GM12892 (cell line): Measurements from ENCODE around the gene AKR1C3.

Experiments used
- POLR2A ChIP-seq: IDR thresholded peaks from 2 replicates; pipeline ENCODE4 v1.6.1; 2011; ENCODE audit warnings: low read depth, low read length, control low read depth
- POLR2AphosphoS5 ChIP-seq: IDR thresholded peaks from 2 replicates; pipeline ENCODE4 v1.6.1; 2011; ENCODE audit warnings: low read depth, low read length, control low read depth

DNA sequence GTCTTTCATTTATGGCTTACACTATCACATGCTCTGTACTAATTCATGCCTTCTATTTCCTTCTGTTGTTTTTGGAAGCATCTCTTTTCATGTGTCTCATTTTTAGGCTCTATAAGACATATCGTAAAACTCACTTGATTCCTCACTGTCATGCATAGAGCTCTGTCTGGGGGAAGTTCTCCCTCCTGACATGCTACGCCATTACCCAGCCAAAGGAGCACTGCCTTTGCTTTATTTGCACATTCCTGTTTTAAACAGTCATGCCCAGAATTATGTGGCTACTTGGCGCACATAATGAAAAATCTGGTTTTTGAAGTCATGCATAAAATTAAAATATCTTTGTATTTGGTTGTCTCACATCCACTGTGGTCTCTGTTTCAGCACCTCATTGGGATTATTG is 17.6 kb upstream of the AKR1C3 start:
- TF ChIP-seq POLR2A = no peak
- no peak for TF ChIP-seq POLR2AphosphoS5
